GM23338 (cell line): ENCODE results near the gene ZNF248. TPM values are rescaled to one million over a fixed set of nuclear protein-coding genes. Genes with fewer than 3 reads are reported as not detected.

ENCODE experiments used
- ATAC-seq: fragments of 200-7000 bp; cut with Tn5 transposase; 3 replicates; pipeline ENCODE4 v1.9.1; 2020
- DNase-seq: peaks from one replicate; pipeline ENCODE4 v3.0.0-alpha.2; 2015; ENCODE audit warnings: low spot score
- H2AFZ ChIP-seq: fragments of 200-600 bp; sonication (generic); 2 replicates; pipeline ENCODE4 v1.8.0; 2016; ENCODE audit warnings: antibody characterized with exemption, mild to moderate bottlenecking, moderate library complexity
- H3F3A ChIP-seq: fragments of 200-600 bp; sonication (generic); replicated peaks from 2 replicates; pipeline ENCODE4 v1.8.0; 2017; ENCODE audit warnings: antibody characterized with exemption, mixed run types, low read depth
- H3K27ac ChIP-seq: fragments of 200-600 bp; sonication (generic); 2 replicates; pipeline ENCODE4 v1.6.1; 2016; ENCODE audit warnings: low read depth
- H3K27me3 ChIP-seq: fragments of 200-600 bp; sonication (generic); 2 replicates; pipeline ENCODE4 v1.8.0; 2016; ENCODE audit warnings: mild to moderate bottlenecking, mixed run types, moderate library complexity; ENCODE audit not compliant: insufficient read depth
- H3K36me3 ChIP-seq: fragments of 200-600 bp; sonication (generic); 2 replicates; pipeline ENCODE4 v1.8.0; 2016; ENCODE audit warnings: mild to moderate bottlenecking; ENCODE audit not compliant: insufficient read depth
- H3K4me1 ChIP-seq: fragments of 200-600 bp; sonication (generic); 2 replicates; pipeline ENCODE4 v1.8.0; 2016; ENCODE audit warnings: mild to moderate bottlenecking, moderate library complexity; ENCODE audit not compliant: insufficient read depth
- H3K4me2 ChIP-seq: fragments of 200-600 bp; sonication (generic); 2 replicates; pipeline ENCODE4 v1.7.1; 2017; ENCODE audit warnings: mixed run types
- H3K4me3 ChIP-seq: fragments of 200-600 bp; sonication (generic); 2 replicates; pipeline ENCODE4 v1.6.1; 2016; ENCODE audit warnings: mixed run types
- H3K79me2 ChIP-seq: fragments of 200-600 bp; sonication (generic); replicated peaks from 2 replicates; pipeline ENCODE4 v1.8.0; 2017; ENCODE audit warnings: mild to moderate bottlenecking; ENCODE audit not compliant: insufficient read depth
- H3K9me2 ChIP-seq: fragments of 200-600 bp; sonication (generic); 2 replicates; pipeline ENCODE4 v1.8.0; 2017; ENCODE audit not compliant: insufficient read depth
- H4K20me1 ChIP-seq: fragments of 200-600 bp; sonication (generic); replicated peaks from 2 replicates; pipeline ENCODE4 v1.8.0; 2017; ENCODE audit warnings: mild to moderate bottlenecking; ENCODE audit not compliant: insufficient read depth
- H3K27ac Mint-ChIP-seq: 2 replicates; pipeline ENCODE4 v1.8.0; 2020; ENCODE audit warnings: inconsistent platforms, mild to moderate bottlenecking, moderate library complexity, mixed read lengths
- H3K27me3 Mint-ChIP-seq: 3 replicates; pipeline ENCODE4 v1.8.0; 2022; ENCODE audit warnings: low read depth, mild to moderate bottlenecking, moderate library complexity, mixed read lengths, inconsistent platforms; ENCODE audit not compliant: insufficient read depth, poor library complexity
- H3K36me3 Mint-ChIP-seq: 3 replicates; pipeline ENCODE4 v1.8.0; 2021; ENCODE audit warnings: low read depth, mild to moderate bottlenecking, inconsistent platforms, moderate library complexity, mixed read lengths
- H3K4me1 Mint-ChIP-seq: 3 replicates; pipeline ENCODE4 v1.8.0; 2020; ENCODE audit warnings: mild to moderate bottlenecking, inconsistent platforms, mixed read lengths
- H3K4me3 Mint-ChIP-seq: 3 replicates; pipeline ENCODE4 v1.8.0; 2021; ENCODE audit warnings: moderate library complexity, mild to moderate bottlenecking, inconsistent platforms, mixed read lengths
- H3K9me3 Mint-ChIP-seq: 3 replicates; pipeline ENCODE4 v1.8.0; 2020; ENCODE audit warnings: moderate library complexity, mild to moderate bottlenecking, inconsistent platforms, mixed read lengths
- CTCF ChIP-seq, 2 experiments: fragments of 200-600 bp in 1 of 2; sonication (generic) in 1 of 2; conservative IDR thresholded peaks; 2 replicates each; pipeline versions ENCODE4 v1.5.1 to v1.6.1; 2016 to 2017; ENCODE audit warnings: antibody characterized with exemption in 2 of 2, low read depth in 2 of 2, mild to moderate bottlenecking in 2 of 2, moderate library complexity in 1 of 2
- ETS1 ChIP-seq: IDR thresholded peaks from 2 replicates; pipeline ENCODE4 v1.6.1; 2016; ENCODE audit warnings: antibody characterized with exemption
- EZH2phosphoT487 ChIP-seq: fragments of 200-600 bp; sonication (generic); IDR thresholded peaks from one replicate; pipeline ENCODE4 v1.8.1; 2018; ENCODE audit warnings: antibody characterized with exemption; ENCODE audit not compliant: unreplicated experiment
- JUNB ChIP-seq: IDR thresholded peaks from one replicate; pipeline ENCODE4 v1.6.1; 2016; ENCODE audit warnings: antibody characterized with exemption; ENCODE audit not compliant: unreplicated experiment
- STAT1 ChIP-seq: IDR thresholded peaks from one replicate; pipeline ENCODE4 v1.6.1; 2016; ENCODE audit warnings: antibody characterized with exemption; ENCODE audit not compliant: unreplicated experiment
- ZNF331 ChIP-seq: fragments of 250-450 bp; sonication (Bioruptor Pico); IDR thresholded peaks from 2 replicates; pipeline ENCODE4 v1.5.0; 2020; ENCODE audit warnings: low read depth, mild to moderate bottlenecking, moderate library complexity
- ZNF462 ChIP-seq: fragments of 250-450 bp; sonication (Bioruptor Pico); IDR thresholded peaks from 2 replicates; pipeline ENCODE4 v1.5.0; 2020; ENCODE audit warnings: mild to moderate bottlenecking, moderate library complexity
- polyA plus RNA-seq: library from polyadenylated mRNA; unstranded; fragments of >200 nt; fragmentation: Nextera tagmentation; extraction: Ambion mirVana; gene quantifications from 2 replicates; pipeline ENCODE4 v1.2.1, GENCODE V29; 2016
- total RNA-seq: library from RNA; depleted of rRNA; stranded (reverse); fragments of >200 nt; shearing (Covaris generic); gene quantifications from 2 replicates; pipeline ENCODE4 v1.2.3, GENCODE V29; 2014

The ZNF248 gene
- total and polyA plus RNA-seq, 2 experiments from 2014 or later = 2.7 to 5.3 TPM

GRCh38 chr10:37780536-37780935 lies 76.9 kb downstream of the ZNF248 start (continued):
- TF ChIP-seq ZNF462 = no peak
- no peak for TF ChIP-seq STAT1
- TF ChIP-seq ZNF331 (CRISPR knock-in tag) = no peak
- TF ChIP-seq EZH2phosphoT487 = no peak

- no peak for ATAC-seq
- H3K27me3 Mint-ChIP-seq = no peaks in the 10 kb centered on the region
- peak; percentile 0 for DNase-seq
- Histone ChIP-seq H3K27me3 (no peaks in the 10 kb centered on the region), H3K4me1 (no peaks in the 10 kb centered on the region), H2AFZ (no peak overlapping the region), H4K20me1 (no peaks in the 10 kb centered on the region), H3K9me2 (no peaks in the 10 kb centered on the region), H3K4me2 (no peak overlapping the region), H3K4me3 (no peak overlapping the region), H3K36me3 (peaks cover 3% of the 10 kb centered on the region; the same call in 1 of the 2 replicates), H3K79me2 (no peaks in the 10 kb centered on the region), H3F3A (no peaks in the 10 kb centered on the region), H3K27ac (no peak overlapping the region)
- peaks cover 21% of the 10 kb centered on the region for H3K36me3 Mint-ChIP-seq
- peaks cover 80% of the 10 kb centered on the region for H3K9me3 Mint-ChIP-seq
- no peaks in the 10 kb centered on the region for H3K4me1 Mint-ChIP-seq
- no peak overlapping the region for H3K4me3 Mint-ChIP-seq
- H3K27ac Mint-ChIP-seq = no peak overlapping the region
- TF ChIP-seq ETS1 (no peak), ZNF462 (no peak), STAT1 (no peak), CTCF (conservative IDR thresholded peaks at IDR 0.05; ENCODE audit: low read depth in 2 of 2) (no peak), JUNB (no peak)
These were observed 80.4 kb downstream of the ZNF248 start for GRCh38 chr10:37777056-37777455.
